Loucy (cell line): ENCODE data around the gene TMEM250.
A peak's percentile ranks its signal among the peaks of the same experiment; 100 is the strongest.

Source experiments
- H2AFZ ChIP-seq: fragments of 200-600 bp; sonication (generic); 2 replicates; pipeline ENCODE4 v1.6.0; 2016; ENCODE audit warnings: antibody characterized with exemption, mild to moderate bottlenecking, low read length, moderate library complexity
- H3F3A ChIP-seq: fragments of 200-600 bp; 2 replicates; pipeline ENCODE4 v1.6.0; 2016; ENCODE audit warnings: antibody characterized with exemption, low read depth, mild to moderate bottlenecking
- H3K27me3 ChIP-seq: fragments of 200-600 bp; sonication (generic); 2 replicates; pipeline ENCODE4 v1.6.1; 2014; ENCODE audit warnings: low read length, mild to moderate bottlenecking; ENCODE audit not compliant: insufficient read depth, poor library complexity, severe bottlenecking
- H3K36me3 ChIP-seq: fragments of 200-600 bp; sonication (generic); 2 replicates; pipeline ENCODE4 v1.6.1; 2016; ENCODE audit warnings: low read length; ENCODE audit not compliant: insufficient read depth
- H3K4me1 ChIP-seq: fragments of 200-600 bp; sonication (generic); 2 replicates; pipeline ENCODE4 v1.5.1; 2014; ENCODE audit warnings: low read length, mild to moderate bottlenecking; ENCODE audit not compliant: insufficient read depth, poor library complexity, severe bottlenecking
- H3K4me2 ChIP-seq: fragments of 200-600 bp; sonication (generic); 2 replicates; pipeline ENCODE4 v1.6.0; 2014; ENCODE audit warnings: antibody characterized with exemption, low read length, low read depth, mild to moderate bottlenecking; ENCODE audit not compliant: poor library complexity, severe bottlenecking
- H3K4me3 ChIP-seq: fragments of 200-600 bp; sonication (generic); 2 replicates; pipeline ENCODE4 v1.5.1; 2014; ENCODE audit warnings: low read length, mild to moderate bottlenecking, mixed read lengths; ENCODE audit not compliant: poor library complexity, severe bottlenecking
- H3K79me2 ChIP-seq: fragments of 200-600 bp; sonication (generic); 2 replicates; pipeline ENCODE4 v1.6.1; 2014; ENCODE audit warnings: low read length; ENCODE audit not compliant: insufficient read depth
- H3K9ac ChIP-seq: fragments of 200-600 bp; sonication (generic); 2 replicates; pipeline ENCODE4 v1.6.0; 2014; ENCODE audit warnings: mild to moderate bottlenecking, low read depth, low read length, moderate library complexity; ENCODE audit not compliant: poor library complexity, severe bottlenecking
- H3K9me2 ChIP-seq: fragments of 200-600 bp; sonication (generic); replicated peaks from 2 replicates; pipeline ENCODE4 v1.6.1; 2016; ENCODE audit warnings: low read depth, low read length, mixed read lengths
- H3K9me3 ChIP-seq: fragments of 200-600 bp; sonication (generic); 2 replicates; pipeline ENCODE4 v1.6.1; 2014; ENCODE audit warnings: mild to moderate bottlenecking, antibody characterized with exemption, low read length, low read depth; ENCODE audit not compliant: insufficient read depth
- H4K20me1 ChIP-seq: fragments of 200-600 bp; sonication (generic); 2 replicates; pipeline ENCODE4 v1.6.0; 2014; ENCODE audit warnings: antibody characterized with exemption, low read length, mild to moderate bottlenecking; ENCODE audit not compliant: insufficient read depth, poor library complexity, severe bottlenecking
- EZH2phosphoT487 ChIP-seq: fragments of 200-600 bp; IDR thresholded peaks from 2 replicates; pipeline ENCODE4 v1.6.1; 2018; ENCODE audit warnings: antibody characterized with exemption, mild to moderate bottlenecking, moderate library complexity, borderline replicate concordance
- TF ChIP-seq, protein P1 (sequence below): fragments of 200-600 bp; sonication (generic); conservative IDR thresholded peaks from 2 replicates; pipeline ENCODE4 v1.5.1; 2014; ENCODE audit warnings: mild to moderate bottlenecking, antibody characterized with exemption, low read length

TMEM250 gene

DNA sequence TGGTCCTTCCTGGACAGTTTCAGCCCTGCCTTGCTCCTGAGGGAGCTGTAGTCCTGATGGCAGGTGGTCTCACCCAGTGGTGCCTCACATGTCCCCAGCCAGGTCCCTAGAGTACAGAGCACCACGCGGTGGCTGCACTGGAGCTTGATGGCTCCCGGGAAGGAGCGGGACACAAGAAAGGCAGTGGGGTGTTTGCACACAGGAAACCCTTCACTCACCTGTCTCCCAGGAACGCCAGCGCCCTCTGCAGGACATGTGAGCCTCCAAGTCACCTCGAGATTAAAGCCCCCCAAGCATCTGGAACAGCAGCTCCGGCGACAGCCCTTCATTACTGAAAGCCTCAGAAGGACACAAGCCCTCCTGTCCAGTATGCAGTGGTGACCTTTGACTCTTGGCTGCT lies 19.9 kb upstream of the TMEM250 start:
- H3K4me3 ChIP-seq, result no peak overlapping the region
- H3K4me1 ChIP-seq, result no peaks in the 10 kb centered on the region
- no peaks in the 10 kb centered on the region for H4K20me1 ChIP-seq
- H3K9me2 ChIP-seq, result no peaks in the 10 kb centered on the region
- no peak overlapping the region for H3K4me2 ChIP-seq
- no peak for TF ChIP-seq EZH2phosphoT487
- TF ChIP-seq, protein P1, sequence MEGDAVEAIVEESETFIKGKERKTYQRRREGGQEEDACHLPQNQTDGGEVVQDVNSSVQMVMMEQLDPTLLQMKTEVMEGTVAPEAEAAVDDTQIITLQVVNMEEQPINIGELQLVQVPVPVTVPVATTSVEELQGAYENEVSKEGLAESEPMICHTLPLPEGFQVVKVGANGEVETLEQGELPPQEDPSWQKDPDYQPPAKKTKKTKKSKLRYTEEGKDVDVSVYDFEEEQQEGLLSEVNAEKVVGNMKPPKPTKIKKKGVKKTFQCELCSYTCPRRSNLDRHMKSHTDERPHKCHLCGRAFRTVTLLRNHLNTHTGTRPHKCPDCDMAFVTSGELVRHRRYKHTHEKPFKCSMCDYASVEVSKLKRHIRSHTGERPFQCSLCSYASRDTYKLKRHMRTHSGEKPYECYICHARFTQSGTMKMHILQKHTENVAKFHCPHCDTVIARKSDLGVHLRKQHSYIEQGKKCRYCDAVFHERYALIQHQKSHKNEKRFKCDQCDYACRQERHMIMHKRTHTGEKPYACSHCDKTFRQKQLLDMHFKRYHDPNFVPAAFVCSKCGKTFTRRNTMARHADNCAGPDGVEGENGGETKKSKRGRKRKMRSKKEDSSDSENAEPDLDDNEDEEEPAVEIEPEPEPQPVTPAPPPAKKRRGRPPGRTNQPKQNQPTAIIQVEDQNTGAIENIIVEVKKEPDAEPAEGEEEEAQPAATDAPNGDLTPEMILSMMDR, result peak; percentile 75
- no peaks in the 10 kb centered on the region for H3K9me3 ChIP-seq
- no peaks in the 10 kb centered on the region for H3K27me3 ChIP-seq
- no peaks in the 10 kb centered on the region for H3F3A ChIP-seq
- H3K36me3 ChIP-seq, result no peaks in the 10 kb centered on the region
- H2AFZ ChIP-seq, result no peak overlapping the region; the same call in 1 of the 2 replicates
- H3K9ac ChIP-seq, result no peak overlapping the region
- no peaks in the 10 kb centered on the region for H3K79me2 ChIP-seq

DNA sequence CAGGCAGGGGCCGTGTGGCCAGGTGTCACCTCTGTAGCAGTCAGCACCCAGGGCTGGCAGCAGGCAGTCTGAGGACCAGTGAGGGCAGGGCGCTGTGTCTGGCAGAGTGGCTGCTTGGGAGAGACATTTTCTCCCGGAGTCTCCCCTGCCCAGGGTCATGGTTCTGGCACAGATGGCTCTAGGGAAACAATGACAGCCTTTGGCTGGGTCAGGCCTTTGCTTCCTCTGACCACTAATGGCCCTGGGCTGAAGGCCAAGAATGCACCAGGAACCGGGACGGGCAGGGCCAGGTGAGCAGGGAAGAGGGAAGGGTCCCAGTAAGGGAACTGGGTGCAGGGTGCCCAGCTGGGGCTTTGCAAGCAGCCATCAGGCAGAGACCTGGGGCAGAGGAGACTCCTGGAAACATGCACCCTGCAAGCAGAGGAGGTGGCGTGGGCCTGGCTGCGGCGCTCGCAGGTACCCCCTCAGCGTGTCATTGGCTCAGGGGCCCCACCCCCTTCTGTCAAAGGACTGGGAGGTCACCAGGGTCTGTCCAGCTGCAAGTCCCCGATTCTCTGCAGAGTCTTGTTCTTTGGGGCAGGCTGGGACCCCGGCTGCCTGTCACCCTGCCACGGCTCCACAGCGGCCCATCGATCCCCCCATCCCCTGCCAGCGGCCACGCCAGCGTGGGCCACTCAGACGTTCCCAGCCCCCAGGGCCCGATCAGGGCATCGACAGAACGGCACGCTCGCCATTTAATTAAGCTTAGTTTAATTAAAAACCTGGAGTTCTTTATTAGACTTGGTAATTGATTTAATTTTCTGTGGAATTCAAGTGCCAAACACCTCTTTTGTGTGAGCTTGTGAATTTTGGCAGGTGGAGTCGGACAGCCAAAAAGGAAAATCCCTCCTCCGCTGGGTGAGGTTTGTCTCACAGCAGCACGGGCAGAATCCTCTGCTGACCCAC lies 18.9 kb upstream of the TMEM250 start:
- H2AFZ ChIP-seq, result no peak overlapping the region
- H3K4me3 ChIP-seq, result no peak overlapping the region
- H3K9me3 ChIP-seq, result no peaks in the 10 kb centered on the region
- no peak overlapping the region for H3K4me2 ChIP-seq
- H3F3A ChIP-seq, result no peaks in the 10 kb centered on the region
- no peaks in the 10 kb centered on the region for H3K36me3 ChIP-seq
- H4K20me1 ChIP-seq, result no peaks in the 10 kb centered on the region
- no peaks in the 10 kb centered on the region for H3K4me1 ChIP-seq
- H3K9me2 ChIP-seq, result no peaks in the 10 kb centered on the region
- H3K79me2 ChIP-seq, result no peaks in the 10 kb centered on the region
- no peaks in the 10 kb centered on the region for H3K27me3 ChIP-seq
- TF ChIP-seq, protein P1, result no peak
- no peak for TF ChIP-seq EZH2phosphoT487
- H3K9ac ChIP-seq, result no peak overlapping the region

DNA sequence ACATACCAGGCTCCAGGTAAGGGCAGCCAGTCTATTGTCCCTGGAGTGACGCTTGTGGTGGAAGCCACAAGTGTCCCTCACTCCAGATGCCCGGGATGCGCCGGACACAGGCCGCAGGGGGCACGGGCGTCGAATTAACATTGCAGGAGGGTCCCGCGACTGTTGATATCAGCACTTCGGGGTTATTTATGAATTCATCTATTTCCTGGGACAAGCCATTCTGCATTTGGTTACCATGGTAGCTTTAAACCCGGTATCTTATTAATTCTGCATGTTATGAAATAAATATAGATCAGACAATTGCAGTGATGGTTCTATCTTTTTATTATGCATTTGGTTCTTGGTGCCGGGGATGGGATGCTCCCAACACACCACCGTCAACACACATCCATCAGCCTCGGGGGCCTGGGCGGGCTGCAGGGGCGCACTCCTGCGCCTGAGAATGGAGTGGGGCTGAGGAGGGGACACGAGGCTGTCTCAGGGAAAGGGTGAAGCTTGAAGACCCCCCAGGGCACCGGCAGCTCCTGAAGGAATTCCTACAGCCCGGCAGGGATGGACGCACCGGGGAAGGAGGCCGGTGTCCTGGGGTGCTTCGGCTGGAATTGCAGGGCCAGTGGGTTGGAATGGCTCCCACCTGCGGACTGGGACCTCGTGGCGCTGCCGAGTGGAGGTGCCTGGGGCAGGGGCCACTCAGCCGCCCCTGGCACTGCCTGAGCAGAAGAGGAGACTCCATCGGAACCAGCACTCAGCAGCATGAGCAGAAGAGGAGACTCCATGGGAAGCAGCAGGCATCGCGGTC lies 17.7 kb upstream of the TMEM250 start:
- no peaks in the 10 kb centered on the region for H3K27me3 ChIP-seq

More for the DNA sequence above, 17.7 kb upstream of the TMEM250 start:
- no peak overlapping the region for H2AFZ ChIP-seq
- H3K79me2 ChIP-seq, result no peaks in the 10 kb centered on the region
- no peaks in the 10 kb centered on the region for H3K9me3 ChIP-seq
- no peaks in the 10 kb centered on the region for H3K4me1 ChIP-seq
- no peaks in the 10 kb centered on the region for H3K9me2 ChIP-seq
- H3F3A ChIP-seq, result no peaks in the 10 kb centered on the region
- H3K9ac ChIP-seq, result no peak overlapping the region
- H3K36me3 ChIP-seq, result no peaks in the 10 kb centered on the region
- H3K4me3 ChIP-seq, result no peak overlapping the region
- no peak overlapping the region for H3K4me2 ChIP-seq
- no peaks in the 10 kb centered on the region for H4K20me1 ChIP-seq
- no peak for TF ChIP-seq EZH2phosphoT487
